GM18873 (cell line): ENCODE data around the gene HLA-DQB2.
"Not testable (repeated sequence)": the region's sequence is repeated elsewhere in the genome, so short reads cannot be mapped to it uniquely, and the experiment has no call there.

Experiments used
- ATAC-seq: cut with Tn5 transposase; IDR thresholded peaks from one replicate; pipeline ENCODE4 v1.9.1; 2021; ENCODE audit warnings: mild to moderate bottlenecking, moderate library complexity, moderate number of reproducible peaks; ENCODE audit not compliant: unreplicated experiment, low FRiP score

The HLA-DQB2 gene

DNA sequence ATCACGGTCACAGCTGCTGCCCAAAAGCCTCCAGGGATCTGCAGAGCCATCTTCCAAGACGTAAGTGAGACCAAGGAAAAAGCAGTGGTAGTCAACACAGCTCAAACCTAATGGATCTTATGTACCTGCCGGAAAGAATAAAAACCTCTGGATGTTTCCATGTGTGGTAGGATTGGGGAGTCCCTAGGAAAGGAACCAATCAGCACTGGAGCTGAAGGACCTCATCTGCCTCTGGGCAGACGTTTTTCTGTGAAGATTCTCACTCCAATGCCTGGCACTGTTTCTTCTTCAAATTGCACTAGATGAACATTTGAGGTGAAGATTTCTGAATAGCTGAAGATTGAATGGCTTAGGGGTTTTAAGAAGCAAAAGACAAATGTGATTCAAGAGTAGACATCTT is at the start of gene HLA-DQB2:
Gene HLA-DQB2, minus strand, starts transcription at position 112 of the 400 bp plus-strand sequence. Its CDS starts 62 bp downstream, at position 50.
- no peak for ATAC-seq

DNA sequence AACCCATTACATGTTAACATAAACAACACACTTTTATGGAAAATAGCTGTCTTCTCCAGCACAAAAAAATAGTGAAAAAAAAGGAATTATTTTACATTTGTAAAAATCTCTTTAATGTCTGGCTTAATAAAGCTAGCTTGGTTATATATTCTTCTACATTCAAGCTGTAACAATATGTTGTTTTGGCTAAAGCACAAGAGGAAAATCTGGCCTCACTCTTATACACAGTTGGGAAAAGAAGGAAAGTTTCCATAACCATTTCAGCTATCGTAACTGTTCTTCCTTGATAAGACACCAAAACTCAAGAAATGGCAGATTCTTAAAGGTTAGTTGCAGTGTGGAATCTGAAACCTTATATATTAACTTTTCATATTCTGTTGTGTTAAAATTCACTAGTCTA is 45.8 kb upstream of the HLA-DQB2 start:
- ATAC-seq: no peak

DNA sequence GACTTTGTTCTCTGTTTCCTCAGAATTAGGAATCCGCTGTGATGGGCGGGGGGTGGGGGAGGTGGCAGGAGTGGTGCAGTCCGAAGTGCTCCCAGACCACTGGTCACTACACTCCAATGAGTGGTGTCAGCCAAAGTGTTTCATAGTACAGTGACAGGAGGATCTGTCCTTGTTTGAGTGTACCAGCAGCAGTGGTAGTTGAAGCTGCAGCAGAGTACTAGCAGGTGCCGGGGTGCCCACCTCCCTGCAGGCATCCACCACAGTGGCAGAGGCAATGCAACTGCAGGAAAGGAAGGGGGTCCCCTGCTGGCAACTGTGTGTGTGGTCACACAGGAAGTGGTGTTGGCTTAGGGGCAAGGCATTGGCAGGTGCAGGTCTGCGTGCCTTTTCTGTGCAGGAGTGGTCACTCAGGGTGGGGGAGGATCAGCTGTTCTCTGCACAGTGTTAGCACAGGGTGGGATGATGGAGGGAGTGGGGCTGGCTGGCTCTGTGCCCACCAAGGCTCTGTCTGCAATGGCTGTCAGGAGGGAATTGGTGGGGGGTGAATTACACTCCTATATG is 43.8 kb upstream of the HLA-DQB2 start:
- ATAC-seq: no peak

DNA sequence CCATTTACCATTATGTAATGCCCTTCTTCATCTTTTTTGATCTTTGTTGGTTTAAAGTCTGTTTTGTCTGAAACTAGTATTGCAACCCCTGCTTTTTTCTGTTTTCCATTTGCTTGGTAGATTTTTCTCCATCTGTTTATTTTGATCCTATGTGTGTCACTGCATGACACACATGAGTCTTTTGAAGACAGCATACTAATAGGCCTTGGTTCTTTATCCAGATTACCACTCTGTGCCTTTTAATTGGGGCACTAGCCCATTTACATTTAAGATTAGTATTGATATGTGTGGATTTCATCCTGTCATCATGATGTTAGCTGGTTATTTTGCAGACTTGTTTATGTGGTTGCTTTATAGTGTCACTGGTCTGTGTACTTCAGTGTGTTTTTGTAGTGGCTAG is 42.1 kb upstream of the HLA-DQB2 start:
- not testable (repeated sequence) for ATAC-seq

DNA sequence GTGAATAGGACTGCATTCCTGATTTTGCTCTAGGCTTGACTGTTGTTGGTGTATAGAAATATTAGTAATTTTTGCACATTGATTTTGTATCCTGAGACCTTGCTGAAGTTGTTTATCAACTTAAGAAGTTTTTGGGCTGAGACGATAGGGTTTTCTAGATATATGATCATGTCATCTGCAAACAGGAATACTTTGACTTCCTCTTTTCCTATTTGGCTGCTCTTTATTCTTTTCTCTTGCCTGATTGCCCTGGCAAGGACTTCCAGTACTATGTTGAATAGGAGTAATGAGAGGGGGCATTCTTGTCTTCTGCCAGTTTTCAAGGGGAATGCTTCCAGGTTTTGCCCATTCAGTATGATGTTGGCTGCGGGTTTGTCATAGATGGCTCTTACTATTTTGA is 40.1 kb upstream of the HLA-DQB2 start:
- no peak for ATAC-seq

DNA sequence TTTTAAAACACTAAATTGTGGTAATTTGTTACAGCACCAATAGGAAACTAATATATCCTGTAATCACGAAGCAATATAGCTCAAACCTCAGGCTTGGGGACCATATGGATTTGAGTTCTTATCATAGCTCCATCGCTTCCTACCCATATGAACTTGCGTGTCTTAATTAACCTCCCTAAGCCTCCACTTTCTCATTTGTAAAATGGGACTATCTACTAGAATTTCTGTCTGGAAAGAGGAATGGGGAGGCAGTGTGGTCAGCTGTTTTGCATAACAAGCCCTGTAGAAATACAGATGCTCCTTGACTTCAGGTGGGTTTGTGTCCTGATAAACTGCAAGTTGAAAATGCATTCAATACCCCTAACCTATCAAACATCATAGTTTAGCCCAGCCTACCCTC is 36.4 kb upstream of the HLA-DQB2 start:
- no peak for ATAC-seq

DNA sequence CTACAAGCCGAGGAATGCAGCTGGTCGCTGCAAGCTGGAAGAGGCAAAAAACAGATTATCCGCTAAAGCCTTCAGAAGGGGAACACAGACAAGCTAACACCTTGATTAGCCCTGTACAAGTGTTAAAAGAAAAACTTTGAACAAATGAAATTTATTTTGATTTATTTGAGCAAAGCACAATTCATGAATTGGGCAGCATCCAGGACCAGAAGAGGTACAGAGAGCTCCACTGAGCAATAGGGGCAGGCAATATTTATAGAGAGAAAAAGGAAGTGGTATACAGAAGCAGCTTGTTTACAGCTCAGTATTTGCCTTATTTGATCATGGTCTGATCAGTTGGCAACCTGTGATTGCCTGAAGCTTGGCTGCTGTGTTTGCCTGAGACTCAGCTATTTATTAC is 35.8 kb upstream of the HLA-DQB2 start:
- no peak for ATAC-seq

DNA sequence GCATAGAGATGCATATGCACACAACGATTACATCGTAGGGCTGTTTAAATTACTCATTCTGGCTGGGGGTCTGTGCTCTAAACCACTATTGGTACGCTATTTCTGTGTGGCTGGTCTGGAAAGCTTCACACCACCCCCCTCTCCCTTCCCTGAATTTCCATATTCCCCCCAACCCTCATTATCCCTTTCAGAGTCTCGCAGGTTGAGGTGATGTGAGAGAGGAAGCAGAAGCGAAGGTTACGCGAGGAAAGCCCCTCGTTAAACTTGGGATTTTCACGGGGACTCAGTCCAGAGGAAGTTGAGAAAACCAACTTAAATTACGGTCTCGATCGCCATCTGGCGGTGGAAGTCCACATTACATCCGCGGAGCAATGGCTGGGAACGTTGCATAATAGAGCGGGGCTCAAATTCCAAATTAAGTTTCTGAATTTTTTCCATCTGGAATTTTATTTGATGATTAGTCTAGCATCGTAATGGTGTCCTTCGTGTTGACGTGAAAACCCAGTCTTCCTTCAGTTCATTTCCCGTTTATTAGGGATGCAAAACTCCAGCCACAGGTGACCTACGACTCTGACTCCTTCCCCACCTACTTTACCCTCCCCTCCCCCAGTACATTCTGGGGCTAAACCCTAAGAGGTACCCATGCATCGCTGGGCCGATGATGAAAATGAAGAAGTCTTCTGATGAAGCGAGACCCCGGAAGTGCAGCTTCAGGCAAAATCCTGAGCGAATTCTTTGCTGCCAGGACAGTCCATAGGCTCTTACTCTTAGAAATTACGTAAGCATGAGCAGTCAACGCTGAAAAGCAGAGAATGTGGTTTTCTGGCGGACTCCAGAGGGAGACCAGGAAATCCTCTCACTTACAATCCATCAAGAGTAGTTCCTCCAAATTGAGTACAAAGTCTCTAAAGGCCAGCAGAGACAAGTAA is 33.8 kb upstream of the HLA-DQB2 start:
- no peak for ATAC-seq

DNA sequence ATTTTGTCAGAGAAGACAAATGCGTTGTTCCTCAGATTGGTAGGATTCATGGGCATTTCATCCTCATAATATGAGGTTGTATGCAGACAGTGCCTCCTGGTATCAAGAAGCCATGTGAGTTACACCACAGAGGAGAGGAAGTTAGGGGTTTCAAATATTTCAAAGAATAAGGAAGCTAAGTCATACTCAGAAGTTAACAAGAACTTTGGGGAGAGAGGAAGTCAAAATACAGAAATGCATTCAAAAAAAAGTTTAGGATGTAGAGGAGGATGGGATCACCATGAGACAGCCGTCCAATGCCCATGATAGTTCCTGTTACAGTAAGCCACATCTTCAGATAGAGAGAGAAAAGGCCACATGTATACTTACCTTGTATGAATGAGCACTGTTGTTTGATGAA is 31.2 kb upstream of the HLA-DQB2 start:
- ATAC-seq: no peak

DNA sequence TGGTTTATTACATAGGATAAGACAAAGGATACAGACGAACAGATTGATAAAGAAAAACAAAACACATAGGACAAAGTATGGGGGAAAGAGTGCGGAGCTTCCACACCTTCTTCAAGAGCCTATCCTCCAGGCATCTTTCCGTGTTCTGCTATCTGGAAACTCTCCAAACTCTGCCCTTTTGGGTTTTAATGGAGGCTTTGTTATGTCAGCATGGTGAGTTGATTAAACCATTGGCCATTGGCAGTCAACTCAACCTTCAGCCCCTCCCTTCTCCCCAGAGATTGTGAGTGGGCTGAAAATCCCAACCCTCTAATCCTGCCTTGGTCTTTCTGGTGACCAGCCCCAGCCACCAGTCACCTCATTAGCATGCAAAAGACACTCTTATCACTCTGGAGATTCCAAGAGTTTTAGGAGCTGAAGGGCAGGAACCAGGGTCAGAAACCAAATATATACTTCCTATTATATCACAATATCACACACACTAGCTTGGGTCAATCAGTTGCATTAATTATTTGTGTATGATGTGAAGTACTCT is 29.6 kb upstream of the HLA-DQB2 start:
- ATAC-seq: no peak

DNA sequence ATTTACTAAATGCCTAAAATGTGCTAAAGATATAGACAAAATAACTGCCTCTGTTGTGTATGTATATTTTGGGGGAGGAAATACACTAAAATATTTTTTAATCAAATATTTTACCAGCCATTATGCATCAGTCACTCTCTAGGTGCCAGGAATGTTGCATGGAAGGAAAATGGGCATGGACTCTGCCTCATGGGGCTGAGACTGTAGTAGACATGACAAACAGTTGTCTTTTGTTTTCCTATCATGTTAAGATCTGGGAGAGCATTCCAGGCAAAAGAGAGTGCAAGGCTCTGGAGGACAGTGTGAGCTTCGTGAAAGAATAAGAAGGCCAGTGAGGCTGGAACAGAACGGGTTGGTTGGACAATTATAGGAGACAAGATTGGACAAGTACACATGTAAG is 27.0 kb upstream of the HLA-DQB2 start:
- ATAC-seq: no peak

DNA sequence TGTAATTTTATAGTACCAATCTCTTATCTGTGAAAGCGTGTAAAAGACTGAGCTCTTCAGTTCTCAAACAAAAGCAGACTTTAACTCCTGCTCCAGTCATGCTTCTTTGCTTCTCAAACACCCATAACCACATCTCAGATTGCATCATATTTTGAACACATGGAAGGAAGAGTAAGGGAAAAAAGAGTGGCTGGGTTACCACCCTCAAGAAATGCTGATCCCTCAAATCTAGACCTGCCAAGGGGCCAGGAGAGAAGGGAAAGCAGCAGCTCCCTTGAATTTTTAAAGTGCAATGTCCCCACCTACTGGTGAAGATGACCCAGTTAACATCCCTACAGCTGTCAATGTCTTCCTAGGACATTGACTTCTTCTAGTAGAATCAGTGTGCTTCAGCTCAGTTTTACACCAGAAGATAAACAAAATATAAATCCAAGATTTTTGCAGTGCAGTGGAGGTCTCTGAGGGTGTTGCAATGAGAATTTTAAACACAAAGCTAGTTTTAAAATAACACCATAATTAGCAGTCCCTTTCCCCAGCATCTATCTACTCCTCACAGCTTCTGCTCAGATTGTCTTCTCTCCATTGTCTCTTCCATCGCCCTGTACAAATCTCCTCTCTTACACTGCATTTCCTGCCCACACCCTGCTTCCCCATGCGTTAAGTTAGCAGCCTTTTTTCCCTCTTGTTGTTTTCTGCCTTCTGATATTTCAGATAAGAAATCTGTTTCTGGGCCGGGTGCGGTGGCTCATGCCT is 22.6 kb upstream of the HLA-DQB2 start:
- no peak for ATAC-seq

DNA sequence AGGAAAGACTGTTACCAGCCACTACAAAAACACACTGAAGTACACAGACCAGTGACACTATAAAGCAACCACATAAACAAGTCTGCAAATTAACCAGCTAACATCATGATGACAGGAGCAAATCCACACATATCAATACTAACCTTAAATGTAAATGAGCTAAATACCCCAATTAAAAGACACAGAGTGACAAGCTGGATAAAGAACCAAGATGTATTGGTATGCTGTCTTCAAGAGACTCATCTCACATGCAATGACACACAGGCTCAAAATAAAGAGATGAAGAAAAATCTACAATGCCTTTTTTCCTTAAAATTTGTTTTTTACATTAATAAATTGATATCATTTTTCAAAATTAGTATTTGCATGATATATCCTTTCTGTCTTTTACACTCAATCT is 19.6 kb upstream of the HLA-DQB2 start:
- not testable (repeated sequence) for ATAC-seq

DNA sequence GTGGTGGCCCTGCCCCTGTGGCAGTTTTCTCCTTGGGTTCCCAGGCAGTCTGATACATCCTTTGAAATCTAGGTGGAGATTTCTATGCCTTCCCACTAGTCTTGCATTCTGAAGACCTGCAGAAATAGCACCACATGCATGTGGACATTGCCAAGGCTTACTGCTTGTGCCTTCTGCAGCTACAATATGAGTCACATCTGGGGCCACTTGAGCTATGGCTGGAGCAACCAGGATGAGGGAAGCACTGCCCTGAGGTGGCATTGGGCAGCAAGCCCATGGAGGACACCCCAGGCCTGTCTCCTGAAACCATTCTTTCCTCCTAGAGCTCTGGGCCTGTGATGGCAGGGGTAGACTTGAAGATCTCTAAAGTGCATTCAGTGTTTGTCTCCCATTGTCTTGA is 15.7 kb upstream of the HLA-DQB2 start:
- no peak for ATAC-seq

DNA sequence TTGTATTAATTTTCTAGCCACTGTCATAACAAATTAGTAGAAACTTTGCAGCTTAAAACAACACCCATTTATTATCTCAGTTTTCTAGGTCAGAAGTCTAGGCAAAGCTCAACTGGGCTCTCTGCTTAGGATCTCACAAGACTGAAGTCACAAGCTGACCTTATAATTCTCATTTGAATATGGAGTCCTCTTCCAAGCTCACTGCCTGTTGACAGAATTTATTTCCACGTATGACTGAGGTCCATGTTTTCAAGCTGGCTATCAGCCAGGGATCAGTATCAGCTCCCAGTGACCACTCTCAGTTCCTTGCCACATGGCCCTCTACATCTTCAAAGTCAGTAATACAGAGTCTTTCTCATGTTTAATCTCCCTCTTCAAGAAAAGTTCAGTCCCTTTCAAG is 11.7 kb upstream of the HLA-DQB2 start:
- no peak for ATAC-seq

DNA sequence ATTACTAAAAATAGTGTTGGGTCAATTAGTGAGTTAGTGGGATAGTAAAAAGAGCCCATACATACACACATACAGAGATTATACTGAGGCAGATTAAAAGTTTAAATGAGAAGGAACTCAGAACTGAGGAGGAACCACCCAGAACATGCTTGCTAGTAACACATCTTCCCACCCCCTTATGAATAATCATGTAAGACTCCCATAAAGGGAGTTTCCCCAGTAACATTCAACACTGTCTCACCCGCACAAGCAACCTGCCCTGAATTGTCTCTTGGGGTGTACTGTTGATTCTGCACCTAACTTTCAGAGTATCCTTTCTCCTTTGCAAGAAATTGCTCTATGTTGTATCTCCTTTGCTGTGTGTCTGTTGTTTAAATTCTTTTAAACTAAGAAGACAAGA is 11.1 kb upstream of the HLA-DQB2 start:
- ATAC-seq: no peak

DNA sequence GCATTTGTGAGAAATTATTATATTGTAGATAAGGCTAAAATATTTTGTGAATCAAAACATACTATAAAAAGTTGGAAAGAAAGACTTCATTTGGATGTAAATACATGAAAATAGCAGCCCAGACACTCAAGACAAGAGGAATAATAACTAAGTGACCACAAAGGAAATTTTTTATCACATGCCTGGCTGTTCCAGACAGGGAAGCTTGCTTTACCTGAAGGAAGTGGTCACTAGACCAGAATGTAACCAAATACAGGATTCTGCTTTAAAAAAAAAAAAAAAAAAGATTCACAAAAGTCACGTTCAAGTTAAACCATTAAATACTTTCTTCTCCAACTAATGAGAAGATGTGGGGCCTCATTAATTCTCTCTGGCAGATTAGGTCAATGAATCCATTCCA is 9.3 kb upstream of the HLA-DQB2 start:
- ATAC-seq: no peak

DNA sequence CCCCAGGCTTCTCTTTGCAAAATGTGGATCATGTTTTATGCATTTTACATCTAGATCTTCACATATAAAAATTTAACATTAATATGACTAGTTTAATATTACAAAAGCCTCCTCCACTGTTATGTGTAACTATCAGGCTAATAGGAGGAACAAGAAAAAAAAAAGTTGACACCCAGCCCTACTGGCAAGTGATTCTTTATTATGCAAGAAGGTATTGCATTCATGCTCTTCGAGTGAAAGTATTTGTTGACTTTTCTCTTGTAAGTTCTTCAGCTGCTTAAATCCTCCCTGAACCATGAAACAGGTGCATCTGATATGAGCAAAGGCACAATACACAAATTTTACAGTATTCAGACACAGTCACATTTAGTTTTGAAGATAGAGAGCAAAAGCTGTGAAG is 716 bp upstream of the HLA-DQB2 start:
- ATAC-seq: no peak

DNA sequence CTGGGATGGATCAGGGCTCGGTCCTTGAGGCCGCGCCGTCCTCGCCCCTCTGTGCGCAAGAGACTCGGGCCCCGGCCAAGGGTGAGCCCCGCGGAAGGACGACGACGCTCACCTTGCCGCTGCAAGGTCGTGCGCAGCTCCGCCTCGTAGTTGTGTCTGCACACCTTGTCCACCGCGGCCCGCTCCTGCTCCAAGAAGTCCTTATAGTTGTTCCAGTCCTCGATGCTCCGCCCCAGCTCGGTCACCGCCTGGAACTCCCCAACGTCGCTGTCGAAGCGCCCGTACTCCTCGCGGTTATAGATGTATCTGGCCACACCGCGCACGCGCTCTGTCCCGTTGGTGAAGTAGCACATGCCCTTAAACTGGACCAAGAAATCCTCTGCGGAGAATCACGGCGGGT is 1.8 kb downstream of the HLA-DQB2 start:
- ATAC-seq: no peak

DNA sequence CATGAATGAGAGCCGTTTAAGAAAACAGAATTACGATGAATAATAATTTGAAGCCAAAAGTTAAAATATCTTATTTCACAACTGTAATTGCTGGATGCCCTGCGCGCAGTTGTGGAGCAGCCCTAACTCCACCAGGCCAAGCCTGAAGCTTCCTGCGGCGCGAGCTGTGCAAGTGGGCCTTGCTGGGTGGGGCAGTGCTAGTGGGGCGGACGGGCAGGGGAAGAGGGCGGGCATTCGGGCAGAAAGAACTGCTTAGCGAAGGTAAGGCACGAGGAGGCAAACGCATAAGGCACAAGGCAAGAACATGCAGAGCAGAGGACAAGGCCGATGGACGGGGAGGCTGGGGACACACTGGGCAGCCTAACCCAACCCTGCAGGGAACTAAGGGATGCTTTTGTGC is 2.3 kb downstream of the HLA-DQB2 start:
- no peak for ATAC-seq

DNA sequence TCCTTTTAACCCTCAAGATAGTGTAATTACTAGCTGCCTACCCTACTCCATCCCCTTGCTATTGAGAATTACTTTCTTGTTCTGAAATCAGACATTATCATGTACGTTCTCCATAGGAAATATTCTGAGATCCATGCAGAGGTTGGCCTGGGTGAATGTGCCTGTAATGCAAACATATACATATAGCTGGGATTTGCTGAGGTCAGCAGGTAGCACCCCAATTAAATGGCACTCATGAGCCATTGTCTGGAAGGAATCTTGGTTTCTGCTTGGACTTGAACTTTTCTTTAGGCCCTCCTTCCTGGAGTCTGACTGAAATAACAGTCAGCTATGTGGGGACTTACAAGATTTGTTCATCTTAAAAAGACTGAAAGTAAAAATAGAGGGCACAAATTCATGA is 3.7 kb downstream of the HLA-DQB2 start:
- ATAC-seq: no peak
